ENCODE measurements around the gene PTPRN2.

DNA sequence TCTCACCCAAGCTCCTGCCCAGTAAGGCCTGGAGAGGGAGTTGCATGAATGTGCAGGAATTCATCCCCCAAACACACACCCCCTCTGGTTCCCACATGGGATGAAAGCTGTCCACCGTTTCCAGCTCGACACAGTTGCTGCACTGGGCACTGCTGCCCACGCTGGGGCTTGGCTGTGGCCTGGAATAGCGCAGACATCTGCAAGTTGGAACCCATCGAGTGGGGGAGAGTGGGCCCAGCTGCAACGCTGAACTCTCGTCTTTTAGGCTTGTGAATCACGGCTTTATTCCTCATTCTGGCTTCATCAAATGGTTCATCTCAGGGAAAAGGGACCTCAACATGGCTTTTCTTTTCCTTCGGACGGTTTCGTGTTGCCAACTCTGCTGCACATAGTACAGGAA, 986.1 kb downstream of the PTPRN2 start:
- TF ChIP-seq, protein P1, sequence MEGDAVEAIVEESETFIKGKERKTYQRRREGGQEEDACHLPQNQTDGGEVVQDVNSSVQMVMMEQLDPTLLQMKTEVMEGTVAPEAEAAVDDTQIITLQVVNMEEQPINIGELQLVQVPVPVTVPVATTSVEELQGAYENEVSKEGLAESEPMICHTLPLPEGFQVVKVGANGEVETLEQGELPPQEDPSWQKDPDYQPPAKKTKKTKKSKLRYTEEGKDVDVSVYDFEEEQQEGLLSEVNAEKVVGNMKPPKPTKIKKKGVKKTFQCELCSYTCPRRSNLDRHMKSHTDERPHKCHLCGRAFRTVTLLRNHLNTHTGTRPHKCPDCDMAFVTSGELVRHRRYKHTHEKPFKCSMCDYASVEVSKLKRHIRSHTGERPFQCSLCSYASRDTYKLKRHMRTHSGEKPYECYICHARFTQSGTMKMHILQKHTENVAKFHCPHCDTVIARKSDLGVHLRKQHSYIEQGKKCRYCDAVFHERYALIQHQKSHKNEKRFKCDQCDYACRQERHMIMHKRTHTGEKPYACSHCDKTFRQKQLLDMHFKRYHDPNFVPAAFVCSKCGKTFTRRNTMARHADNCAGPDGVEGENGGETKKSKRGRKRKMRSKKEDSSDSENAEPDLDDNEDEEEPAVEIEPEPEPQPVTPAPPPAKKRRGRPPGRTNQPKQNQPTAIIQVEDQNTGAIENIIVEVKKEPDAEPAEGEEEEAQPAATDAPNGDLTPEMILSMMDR (IDR thresholded peaks at IDR 0.05), result no peak
- TF ChIP-seq, protein P2, sequence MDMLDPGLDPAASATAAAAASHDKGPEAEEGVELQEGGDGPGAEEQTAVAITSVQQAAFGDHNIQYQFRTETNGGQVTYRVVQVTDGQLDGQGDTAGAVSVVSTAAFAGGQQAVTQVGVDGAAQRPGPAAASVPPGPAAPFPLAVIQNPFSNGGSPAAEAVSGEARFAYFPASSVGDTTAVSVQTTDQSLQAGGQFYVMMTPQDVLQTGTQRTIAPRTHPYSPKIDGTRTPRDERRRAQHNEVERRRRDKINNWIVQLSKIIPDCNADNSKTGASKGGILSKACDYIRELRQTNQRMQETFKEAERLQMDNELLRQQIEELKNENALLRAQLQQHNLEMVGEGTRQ (IDR thresholded peaks at IDR 0.05; ENCODE audit: borderline replicate concordance, low read depth, low read length), result no peak
- TF ChIP-seq TAF1 (IDR thresholded peaks at IDR 0.05; ENCODE audit: borderline replicate concordance, low read depth, low read length) (no peak), MXI1 (IDR thresholded peaks at IDR 0.05; ENCODE audit: low read depth, low read length) (no peak), ELF1 (IDR thresholded peaks at IDR 0.05) (no peak), RFX5 (IDR thresholded peaks at IDR 0.05; ENCODE audit: low read length) (no peak), EZH2phosphoT487 (IDR thresholded peaks at IDR 0.05; ENCODE audit: borderline replicate concordance, low read depth) (no peak)
